AG09309 (cell line): ENCODE results near the gene COPS9.

Source experiments
- DNase-seq: peaks from one replicate; pipeline ENCODE4 v3.0.0-alpha.2; 2010; ENCODE audit warnings: low read depth
- H3K4me3 ChIP-seq: 2 replicates; pipeline ENCODE4 v1.5.1; 2011; ENCODE audit warnings: mild to moderate bottlenecking, low read depth, low read length, moderate library complexity; ENCODE audit not compliant: control insufficient read depth
- CTCF ChIP-seq: IDR thresholded peaks from 2 replicates; pipeline ENCODE4 v1.5.1; 2011; ENCODE audit warnings: mild to moderate bottlenecking, low read depth, low read length, inconsistent platforms; ENCODE audit not compliant: insufficient read depth, control insufficient read depth; ENCODE audit errors: missing control alignments

Gene COPS9

GRCh38 chr2:240121675-240122074 lies 14.4 kb downstream of the COPS9 start:
- no peak for TF ChIP-seq CTCF
- no peak for DNase-seq
- H3K4me3 ChIP-seq, result no peak overlapping the region

GRCh38 chr2:240121190-240121589 lies 14.9 kb downstream of the COPS9 start:
- H3K4me3 ChIP-seq, result no peak overlapping the region
- DNase-seq, result no peak
- no peak for TF ChIP-seq CTCF

- TF ChIP-seq CTCF, result no peak
- no peak for DNase-seq
- H3K4me3 ChIP-seq, result no peak overlapping the region
These were observed 21.9 kb downstream of the COPS9 start for GRCh38 chr2:240114233-240114632.

GRCh38 chr2:240112914-240113690 lies 23.0 kb downstream of the COPS9 start:
- no peak for TF ChIP-seq CTCF
- H3K4me3 ChIP-seq, result no peak overlapping the region
- DNase-seq, result no peak

- no peak overlapping the region for H3K4me3 ChIP-seq
- no peak for TF ChIP-seq CTCF
- no peak for DNase-seq
These were observed 24.9 kb downstream of the COPS9 start for GRCh38 chr2:240111253-240111652.

- H3K4me3 ChIP-seq, result no peak overlapping the region
- no peak for TF ChIP-seq CTCF
- no peak for DNase-seq
These were observed 26.7 kb downstream of the COPS9 start for GRCh38 chr2:240109386-240109785.
